HCT116 (cell line): ENCODE data around the gene TNIP1. TPM values are rescaled to one million over a fixed set of nuclear protein-coding genes. Genes with fewer than 3 reads are reported as not detected.

ENCODE experiments used
- ATAC-seq: fragments of 200-7000 bp; cut with Tn5 transposase; 2 replicates; pipeline ENCODE4 v1.9.1; 2020; ENCODE audit warnings: mild to moderate bottlenecking, moderate library complexity
- BruUV-seq: library from RNA; stranded (reverse); fragments of 400-500 nt; replicated peaks from 2 replicates; lab custom pipeline; 2021; lab: Mats Ljungman, UMichigan
- CTCF ChIA-PET: fragments of 300-600 bp; sonication (Branson Sonifier 250); formaldehyde crosslinking; loops from one replicate; lab custom pipeline; 2021; ENCODE audit warnings: antibody characterized with exemption; lab: Charles Lee
- POLR2A ChIA-PET: fragments of 300-600, 350-600 bp; sonication (Branson Sonifier 250); formaldehyde crosslinking; loops from one replicate; lab custom pipeline; 2021; ENCODE audit warnings: antibody characterized with exemption; lab: Charles Lee
- RAD21 ChIA-PET, 2 experiments: fragments of 300-600 bp; sonication (Branson Sonifier 250); formaldehyde crosslinking; loops; one replicate each; lab custom pipeline; 2023; ENCODE audit warnings: low total read pairs in 2 of 2; ENCODE audit not compliant: uncharacterized antibody in 2 of 2, unreplicated experiment in 2 of 2, low non-redundant PET in 1 of 2; lab: Charles Lee
- DNase-seq: peaks from one replicate; pipeline ENCODE4 v3.0.0-alpha.2; 2010; ENCODE audit warnings: low read depth, low spot score
- H2AFZ ChIP-seq: fragments of 200-600 bp; shearing (Covaris generic), sonication (generic); 2 replicates; pipeline ENCODE4 v1.6.1; 2017; ENCODE audit warnings: low read depth, mixed run types, mixed read lengths, antibody characterized with exemption, low read length; ENCODE audit not compliant: poor library complexity, severe bottlenecking
- H3K27ac ChIP-seq: 2 replicates; pipeline ENCODE4 v1.5.1; 2012; ENCODE audit warnings: low read depth, low read length
- H3K27me3 ChIP-seq: fragments of 200-600 bp; sonication (generic); 2 replicates; pipeline ENCODE4 v1.6.1; 2016; ENCODE audit warnings: mixed run types, low read length, mixed read lengths; ENCODE audit not compliant: insufficient read depth
- H3K36me3 ChIP-seq, 2 experiments: fragments of 200-500 bp in 1 of 2; fragments of 200-600 bp in 1 of 2; sonication (Bioruptor generic) in 1 of 2; sonication (generic) in 1 of 2; 2 replicates each; pipeline versions ENCODE4 v1.5.1 to v1.6.1; 2014 to 2016; ENCODE audit warnings: low read length in 2 of 2, inconsistent platforms in 1 of 2, mixed read lengths in 1 of 2, mixed run types in 1 of 2; ENCODE audit not compliant: insufficient read depth in 2 of 2, control insufficient read depth in 1 of 2
- H3K4me1 ChIP-seq, 2 experiments: fragments of 200-600 bp in 1 of 2; sonication (generic) in 1 of 2; 2 replicates each; pipeline versions ENCODE4 v1.5.1 to v1.6.1; 2012 to 2017; ENCODE audit warnings: low read length in 2 of 2, inconsistent platforms in 1 of 2, mild to moderate bottlenecking in 1 of 2, mixed read lengths in 1 of 2, mixed run types in 1 of 2, moderate library complexity in 1 of 2; ENCODE audit not compliant: insufficient read depth in 2 of 2, control insufficient read depth in 1 of 2
- H3K4me2 ChIP-seq: fragments of 200-600 bp; sonication (generic); 2 replicates; pipeline ENCODE4 v1.6.1; 2017; ENCODE audit warnings: mixed run types, low read length, mixed read lengths
- H3K4me3 ChIP-seq, 2 experiments: fragments of 200-600 bp in 1 of 2; sonication (generic) in 1 of 2; replicated peaks in 1 of 2; 2 replicates each; pipeline ENCODE4 v1.5.1; 2011 to 2016; ENCODE audit warnings: low read length in 2 of 2, control low read depth in 1 of 2, low read depth in 1 of 2, mild to moderate bottlenecking in 1 of 2, mixed read lengths in 1 of 2, mixed run types in 1 of 2
- H3K79me2 ChIP-seq: fragments of 200-600 bp; sonication (generic); 2 replicates; pipeline ENCODE4 v1.6.1; 2017; ENCODE audit warnings: mild to moderate bottlenecking, mixed run types, low read length, moderate library complexity, mixed read lengths; ENCODE audit not compliant: insufficient read depth
- H3K9ac ChIP-seq: fragments of 200-600 bp; sonication (generic); 2 replicates; pipeline ENCODE4 v1.6.1; 2016; ENCODE audit warnings: low read length, mixed read lengths
- H3K9me2 ChIP-seq: fragments of 200-600 bp; sonication (generic), shearing (Covaris generic); 2 replicates; pipeline ENCODE4 v1.6.1; 2017; ENCODE audit warnings: mixed run types, mild to moderate bottlenecking, moderate library complexity; ENCODE audit not compliant: insufficient read depth
- H3K9me3 ChIP-seq, 2 experiments: fragments of 200-500 bp in 1 of 2; fragments of 200-600 bp in 1 of 2; sonication (Bioruptor generic) in 1 of 2; sonication (generic) in 1 of 2; 2 replicates each; pipeline ENCODE4 v1.6.1; 2014 to 2017; ENCODE audit warnings: low read length in 2 of 2, mixed read lengths in 2 of 2, inconsistent platforms in 1 of 2, low read depth in 1 of 2, mild to moderate bottlenecking in 1 of 2, mixed run types in 1 of 2, moderate library complexity in 1 of 2; ENCODE audit not compliant: control insufficient read depth in 1 of 2, insufficient read depth in 1 of 2
- H4K20me1 ChIP-seq: fragments of 200-600 bp; sonication (generic), shearing (Covaris generic); 2 replicates; pipeline ENCODE4 v1.6.1; 2017; ENCODE audit warnings: mixed run types, mild to moderate bottlenecking, moderate library complexity; ENCODE audit not compliant: insufficient read depth
- ATF3 ChIP-seq: IDR thresholded peaks from 2 replicates; pipeline ENCODE4 v1.6.1; 2012
- ELF1 ChIP-seq: IDR thresholded peaks from 2 replicates; pipeline ENCODE4 v1.6.1; 2012; ENCODE audit warnings: low read depth, borderline replicate concordance
- MAX ChIP-seq: IDR thresholded peaks from 2 replicates; pipeline ENCODE4 v1.6.1; 2012
- POLR2AphosphoS5 ChIP-seq: IDR thresholded peaks from 2 replicates; pipeline ENCODE4 v1.6.1; 2011; ENCODE audit warnings: mild to moderate bottlenecking, low read depth, low read length, moderate library complexity
- RAD21 ChIP-seq: IDR thresholded peaks from 2 replicates; pipeline ENCODE4 v1.6.1; 2012; ENCODE audit warnings: low read depth, mild to moderate bottlenecking
- REST ChIP-seq: IDR thresholded peaks from 2 replicates; pipeline ENCODE4 v1.6.1; 2012; ENCODE audit warnings: low read depth
- SIN3A ChIP-seq: IDR thresholded peaks from 2 replicates; pipeline ENCODE4 v1.6.1; 2012; ENCODE audit warnings: low read depth
- SP1 ChIP-seq: IDR thresholded peaks from 2 replicates; pipeline ENCODE4 v1.6.1; 2012; ENCODE audit warnings: low read depth
- SRF ChIP-seq: IDR thresholded peaks from 2 replicates; pipeline ENCODE4 v1.6.1; 2012; ENCODE audit warnings: low read depth
- YY1 ChIP-seq: IDR thresholded peaks from 2 replicates; pipeline ENCODE4 v1.6.1; 2011; ENCODE audit warnings: low read length, low read depth, moderate library complexity, mild to moderate bottlenecking; ENCODE audit not compliant: insufficient replicate concordance; ENCODE audit errors: extremely low read depth
- ZBTB33 ChIP-seq: IDR thresholded peaks from 2 replicates; pipeline ENCODE4 v1.6.1; 2011; ENCODE audit warnings: mild to moderate bottlenecking, low read length, moderate library complexity; ENCODE audit not compliant: insufficient replicate concordance; ENCODE audit errors: extremely low read depth
- ZFX ChIP-seq: fragments of 450-650 bp; IDR thresholded peaks from 2 replicates; pipeline ENCODE4 v1.6.1; 2017
- ZNF274 ChIP-seq: fragments of 200-500 bp; sonication (Bioruptor generic); IDR thresholded peaks from 2 replicates; pipeline ENCODE4 v1.6.1; 2014; ENCODE audit warnings: mild to moderate bottlenecking, low read depth, low read length, inconsistent platforms
- intact Hi-C: fragments of 100-400 bp; cut with micrococcal nuclease; formaldehyde crosslinking; loops from 2 replicates; pipeline ENCODE4 v1.10.0; 2022
- total RNA-seq: library from RNA; stranded (reverse); gene quantifications from one replicate; pipeline ENCODE4 v1.2.1, GENCODE V29; 2021; ENCODE audit not compliant: unreplicated experiment

The TNIP1 gene
- total RNA-seq, 1 experiment from 2014 or later: 46.0 TPM

GRCh38 chr5:151008210-151008491 lies 72.7 kb downstream of the TNIP1 start:
- no TSS peak for BruUV-seq
- H3K9me2 ChIP-seq: no peaks in the 10 kb centered on the region
- ChIA-PET RAD21 (no interaction called here), POLR2A (no interaction called here), CTCF (no interaction called here)
- H3K4me2 ChIP-seq: no peak overlapping the region
- no peaks in the 10 kb centered on the region for H3K27me3 ChIP-seq
- no peak overlapping the region for H3K4me3 ChIP-seq
- H3K79me2 ChIP-seq: no peaks in the 10 kb centered on the region
- DNase-seq: no peak
- TF ChIP-seq ATF3 (no peak), SIN3A (no peak), ELF1 (no peak), RAD21 (no peak), SRF (no peak), SP1 (no peak), ZBTB33 (no peak), MAX (no peak), ZNF274 (no peak), REST (no peak), POLR2AphosphoS5 (no peak), ZFX (no peak), YY1 (no peak)
- no peaks in the 10 kb centered on the region for H3K9me3 ChIP-seq
- H3K4me1 ChIP-seq: peaks cover 0 to 16% of the 10 kb centered on the region in 2 experiments; a peak in 2 of 4 replicates
- no peak overlapping the region for H2AFZ ChIP-seq
- no peaks in the 10 kb centered on the region for H3K36me3 ChIP-seq
- intact Hi-C loops: loop anchor here (10.0 kb wide), 2 partner anchors 227 to 517 kb away; no protein-coding TSS in a partner anchor
- no peaks in the 10 kb centered on the region for H4K20me1 ChIP-seq
- ATAC-seq: no peak
- no peak overlapping the region for H3K9ac ChIP-seq
- H3K27ac ChIP-seq: no peak overlapping the region
